Ectodermal cell (in vitro differentiated cells): Measurements from ENCODE around the gene PRKG1.

Source experiments
- H3K27ac ChIP-seq: 2 replicates; pipeline ENCODE4 v1.7.0; 2013; ENCODE audit warnings: mild to moderate bottlenecking, low read depth, low read length; ENCODE audit not compliant: insufficient read depth, poor library complexity, severe bottlenecking
- H3K27me3 ChIP-seq: 2 replicates; pipeline ENCODE4 v1.7.0; 2013; ENCODE audit warnings: mild to moderate bottlenecking, low read length; ENCODE audit not compliant: insufficient read depth, control insufficient read depth, poor library complexity, severe bottlenecking
- H3K36me3 ChIP-seq: one replicate; pipeline ENCODE4 v1.7.0; 2013; ENCODE audit warnings: low read length; ENCODE audit not compliant: control insufficient read depth, insufficient read depth
- H3K4me1 ChIP-seq: one replicate; pipeline ENCODE4 v1.7.0; 2013; ENCODE audit warnings: low read length; ENCODE audit not compliant: control insufficient read depth, insufficient read depth
- H3K4me3 ChIP-seq: 2 replicates; pipeline ENCODE4 v1.7.0; 2013; ENCODE audit warnings: low read depth, low read length, control low read depth; ENCODE audit not compliant: insufficient read depth
- H3K9me3 ChIP-seq: 2 replicates; pipeline ENCODE4 v1.7.0; 2013; ENCODE audit warnings: mild to moderate bottlenecking, low read length, moderate library complexity; ENCODE audit not compliant: control insufficient read depth
- WGBS, 2 experiments: methylation state at CpG; one replicate each; pipeline ENCODE4 v1.1.7; 2013; ENCODE audit warnings: missing lambda C conversion rate in 2 of 2; 5-methylcytosine and 5-hydroxymethylcytosine counted together

The PRKG1 gene

DNA sequence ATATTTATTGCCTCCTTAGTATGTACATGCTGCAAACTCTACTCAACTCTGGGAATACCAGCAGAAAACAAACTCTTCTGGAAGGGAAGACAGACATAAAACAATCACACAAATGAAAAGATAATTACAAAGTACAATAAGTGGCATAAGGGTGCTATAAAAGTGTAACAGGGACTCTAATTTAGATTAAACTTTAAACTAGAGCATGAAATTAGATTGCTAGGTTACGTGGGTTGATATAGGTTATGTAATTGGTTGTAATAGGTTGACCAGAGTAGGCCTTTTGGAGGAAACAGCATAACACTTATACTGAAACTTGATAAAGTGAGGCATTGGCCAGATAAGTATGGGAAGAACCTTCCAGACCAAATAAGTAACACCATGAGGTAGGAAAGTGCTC is 1213.6 kb downstream of the PRKG1 start:
- Histone ChIP-seq H3K36me3 (no peaks in the 10 kb centered on the region), H3K4me3 (no peak overlapping the region), H3K9me3 (no peaks in the 10 kb centered on the region), H3K27ac (no peak overlapping the region), H3K27me3 (no peaks in the 10 kb centered on the region), H3K4me1 (no peaks in the 10 kb centered on the region)
- WGBS, 2 experiments, result 82 to 85% methylated on average over 1 of the region's 1 CpG

DNA sequence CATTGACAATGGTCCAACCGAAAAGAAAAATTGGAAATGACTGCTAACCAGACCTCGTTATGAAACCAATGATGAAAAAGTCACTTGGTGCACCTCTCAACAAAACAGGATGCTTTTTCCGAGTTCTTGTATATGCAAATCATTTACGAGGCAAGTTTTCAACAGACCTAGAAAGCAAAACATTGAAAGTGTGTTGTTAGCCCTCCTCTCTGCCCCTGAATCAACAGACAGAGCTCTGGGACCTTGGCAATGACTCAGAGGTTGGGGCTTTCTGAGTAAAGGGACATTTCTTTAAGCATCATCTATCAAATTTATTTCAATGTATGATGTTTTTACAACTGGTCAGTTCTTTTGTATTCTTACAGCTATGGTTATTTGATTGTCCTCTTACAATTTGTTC is 1223.5 kb downstream of the PRKG1 start:
- no peak overlapping the region for H3K4me3 ChIP-seq
- 83 to 85% methylated on average over 4 of the region's 4 CpGs for WGBS, 2 experiments
- H3K4me1 ChIP-seq, result no peaks in the 10 kb centered on the region
- H3K27ac ChIP-seq, result no peak overlapping the region
- no peaks in the 10 kb centered on the region for H3K36me3 ChIP-seq
- no peaks in the 10 kb centered on the region for H3K9me3 ChIP-seq
- no peaks in the 10 kb centered on the region for H3K27me3 ChIP-seq

DNA sequence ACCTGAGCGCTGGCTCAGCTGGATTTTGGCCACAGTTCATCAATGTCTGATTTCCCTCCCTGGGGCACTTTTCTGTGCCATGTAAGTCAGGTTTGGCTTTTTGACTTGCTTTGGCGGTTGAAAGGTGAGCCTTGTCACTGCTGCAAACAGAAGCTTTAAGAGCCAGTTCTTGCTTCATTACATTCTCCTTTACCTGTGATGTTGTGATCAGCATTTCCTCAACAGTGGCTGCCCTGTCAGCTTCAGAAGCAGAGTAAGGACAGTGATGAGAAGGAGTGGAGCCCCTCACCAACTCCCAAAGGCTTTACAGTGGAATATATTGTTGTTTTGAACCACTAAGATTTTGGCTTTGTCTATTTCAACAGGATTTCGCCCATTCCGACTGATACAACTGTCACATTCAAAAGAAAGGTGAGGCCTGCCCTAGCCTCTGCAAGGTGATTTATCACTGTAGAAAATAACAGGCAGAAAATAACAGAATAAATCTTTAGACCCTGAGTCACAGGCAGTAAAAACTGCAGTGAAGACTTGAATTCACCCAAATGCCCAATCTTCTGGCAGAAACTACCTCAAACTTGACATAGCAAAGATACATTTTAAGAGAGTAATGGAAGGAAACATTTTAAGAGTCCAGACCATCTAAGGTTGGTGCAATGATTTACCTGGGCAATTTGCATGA is 1226.5 kb downstream of the PRKG1 start:
- no peaks in the 10 kb centered on the region for H3K4me1 ChIP-seq
- H3K27me3 ChIP-seq, result no peaks in the 10 kb centered on the region
- 96 to 98% methylated on average over 4 of the region's 4 CpGs for WGBS, 2 experiments
- no peak overlapping the region for H3K27ac ChIP-seq
- H3K9me3 ChIP-seq, result no peaks in the 10 kb centered on the region
- H3K4me3 ChIP-seq, result no peak overlapping the region
- H3K36me3 ChIP-seq, result no peaks in the 10 kb centered on the region

DNA sequence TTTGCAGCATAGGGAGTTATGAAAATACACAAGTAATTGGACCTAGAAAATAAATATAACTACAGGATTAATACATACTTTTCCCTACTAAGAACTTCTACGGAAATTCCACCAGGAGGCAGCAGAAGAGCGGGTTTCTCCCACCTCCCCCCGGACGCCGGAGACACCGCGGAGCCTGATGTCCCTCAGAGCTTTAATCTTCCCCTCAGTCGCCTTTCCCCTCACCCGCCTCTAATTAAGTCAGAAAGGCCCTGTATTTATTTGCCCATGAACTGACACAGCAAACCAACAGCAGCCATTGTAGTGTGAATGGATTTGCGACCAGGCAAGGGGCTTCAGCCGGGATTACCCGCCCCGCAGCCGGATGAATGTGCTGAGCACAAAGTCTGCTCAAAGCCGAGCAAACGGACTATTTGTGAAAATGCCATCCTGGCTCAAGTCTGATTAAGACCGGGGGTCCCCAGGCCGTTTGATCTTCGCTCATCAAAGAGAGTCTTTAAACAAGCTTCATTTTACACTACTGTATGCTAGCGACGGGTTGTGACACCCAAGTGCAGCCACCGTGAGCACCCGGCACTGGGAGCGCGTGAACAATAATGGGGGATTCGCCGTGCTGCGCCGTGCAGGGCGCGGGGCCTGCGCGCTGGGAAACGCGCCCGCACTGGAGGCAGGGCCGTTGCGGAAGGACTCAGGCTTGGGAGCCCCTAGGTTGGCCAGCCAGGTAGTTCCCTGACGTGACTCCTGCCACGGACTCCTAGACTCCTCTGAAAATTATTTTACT is 1234.2 kb downstream of the PRKG1 start:
- no peaks in the 10 kb centered on the region for H3K9me3 ChIP-seq
- 2 to 3% methylated on average over 38 to 40 of the region's 40 CpGs for WGBS, 2 experiments
- peaks cover 46% of the 10 kb centered on the region for H3K27me3 ChIP-seq
- H3K27ac ChIP-seq, result no peak overlapping the region
- H3K36me3 ChIP-seq, result no peaks in the 10 kb centered on the region
- H3K4me3 ChIP-seq, result peak overlapping the region; percentile 42
- no peaks in the 10 kb centered on the region for H3K4me1 ChIP-seq

DNA sequence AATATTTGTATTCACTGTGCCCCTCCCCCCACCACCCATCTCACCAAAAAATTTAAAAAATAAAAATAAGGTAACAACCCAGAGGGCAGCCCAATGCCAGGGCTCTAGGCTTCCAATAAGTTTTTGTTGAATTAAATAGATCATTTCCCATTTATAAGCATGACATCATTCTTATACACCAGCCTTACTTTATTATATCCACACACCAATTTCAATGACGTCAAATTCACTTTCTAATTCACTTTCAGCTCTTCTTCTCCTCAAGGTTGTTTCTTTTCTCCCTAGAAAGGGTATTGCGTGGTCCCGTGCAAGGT is 1238.6 kb downstream of the PRKG1 start:
- 0 to 5% methylated on average over 3 of the region's 3 CpGs for WGBS, 2 experiments
- Histone ChIP-seq H3K27ac (no peak overlapping the region), H3K9me3 (no peaks in the 10 kb centered on the region), H3K4me3 (no peak overlapping the region), H3K36me3 (no peaks in the 10 kb centered on the region), H3K27me3 (peaks cover 80% of the 10 kb centered on the region), H3K4me1 (peaks cover 3% of the 10 kb centered on the region)

DNA sequence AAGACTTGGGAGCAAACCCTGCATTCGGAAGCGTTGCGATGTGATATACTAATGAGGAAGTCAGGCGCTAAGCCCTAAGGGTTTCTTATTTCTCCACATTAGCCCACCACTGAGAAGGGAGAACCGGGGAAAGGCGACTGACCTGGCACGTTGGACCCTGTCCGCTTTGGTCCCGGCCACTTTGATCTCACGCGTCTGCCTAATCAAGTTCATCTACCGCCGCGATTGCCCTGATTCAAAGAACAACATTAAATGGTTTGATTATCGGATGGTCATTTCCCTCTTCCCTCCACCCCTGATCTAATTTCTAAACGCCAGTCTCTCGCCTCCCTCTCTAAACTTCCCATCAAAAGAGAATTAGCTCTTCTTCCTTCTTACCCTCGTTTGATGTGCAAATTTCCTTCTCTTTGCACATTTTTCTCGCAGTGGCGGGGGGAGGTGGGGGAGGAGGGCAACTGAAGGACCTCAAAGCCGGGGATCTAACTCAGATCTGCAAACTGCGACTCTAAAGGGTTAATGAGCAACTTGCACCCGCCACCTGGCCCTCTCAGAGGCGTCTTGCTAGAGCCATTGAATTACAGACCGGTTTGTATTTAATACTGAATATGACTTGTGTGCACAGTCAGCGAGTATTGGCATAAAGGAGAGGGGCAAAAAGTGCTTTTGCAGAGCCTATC is 1239.1 kb downstream of the PRKG1 start:
- Histone ChIP-seq H3K4me3 (peak overlapping the region; percentile 64), H3K27me3 (peaks cover 84% of the 10 kb centered on the region), H3K27ac (no peak overlapping the region), H3K9me3 (no peaks in the 10 kb centered on the region), H3K4me1 (peaks cover 3% of the 10 kb centered on the region), H3K36me3 (no peaks in the 10 kb centered on the region)
- 1% methylated on average over 25 to 26 of the region's 26 CpGs for WGBS, 2 experiments

DNA sequence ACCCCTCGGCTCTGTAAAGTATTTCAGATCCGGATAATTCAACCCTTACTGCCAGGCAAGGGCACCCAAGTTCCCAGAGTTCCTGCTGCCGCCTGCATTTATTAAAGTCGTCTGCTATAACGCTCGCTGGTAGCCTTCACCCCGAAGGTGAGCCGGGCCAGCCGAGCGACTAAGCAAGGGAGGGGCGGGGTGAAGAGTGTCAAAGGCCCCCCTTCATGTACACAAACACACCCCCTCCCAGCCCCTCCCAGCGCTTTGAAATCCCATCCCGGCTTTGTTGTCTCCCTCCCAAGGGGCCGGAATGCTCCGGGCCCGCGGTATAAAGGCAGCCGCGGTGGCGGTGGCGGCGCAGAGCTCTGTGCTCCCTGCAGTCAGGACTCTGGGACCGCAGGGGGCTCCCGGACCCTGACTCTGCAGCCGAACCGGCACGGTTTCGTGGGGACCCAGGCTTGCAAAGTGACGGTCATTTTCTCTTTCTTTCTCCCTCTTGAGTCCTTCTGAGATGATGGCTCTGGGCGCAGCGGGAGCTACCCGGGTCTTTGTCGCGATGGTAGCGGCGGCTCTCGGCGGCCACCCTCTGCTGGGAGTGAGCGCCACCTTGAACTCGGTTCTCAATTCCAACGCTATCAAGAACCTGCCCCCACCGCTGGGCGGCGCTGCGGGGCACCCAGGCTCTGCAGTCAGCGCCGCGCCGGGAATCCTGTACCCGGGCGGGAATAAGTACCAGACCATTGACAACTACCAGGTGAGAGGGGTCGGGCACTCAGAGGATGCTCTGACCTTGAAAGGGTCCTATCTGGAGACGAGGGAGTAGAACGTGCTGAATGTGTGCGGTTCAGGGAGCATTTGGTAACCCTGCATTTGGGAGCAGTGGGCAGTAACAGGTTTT is 1239.9 kb downstream of the PRKG1 start, which contains the start of gene DKK1:
DKK1 (plus strand) TSS at position 349 of the 889 bp plus-strand sequence; CDS start at position 503, 154 bp downstream.
- Histone ChIP-seq H3K4me1 (peaks cover 3% of the 10 kb centered on the region), H3K36me3 (no peaks in the 10 kb centered on the region), H3K27ac (no peak within 1 kb of the TSS), H3K27me3 (peaks cover 79% of the 10 kb centered on the region), H3K9me3 (no peaks in the 10 kb centered on the region), H3K4me3 (peak within 1 kb of the TSS; percentile 64)
- 1% methylated on average over 55 of the region's 55 CpGs for whole genome bisulfite sequencing, 2 experiments

DNA sequence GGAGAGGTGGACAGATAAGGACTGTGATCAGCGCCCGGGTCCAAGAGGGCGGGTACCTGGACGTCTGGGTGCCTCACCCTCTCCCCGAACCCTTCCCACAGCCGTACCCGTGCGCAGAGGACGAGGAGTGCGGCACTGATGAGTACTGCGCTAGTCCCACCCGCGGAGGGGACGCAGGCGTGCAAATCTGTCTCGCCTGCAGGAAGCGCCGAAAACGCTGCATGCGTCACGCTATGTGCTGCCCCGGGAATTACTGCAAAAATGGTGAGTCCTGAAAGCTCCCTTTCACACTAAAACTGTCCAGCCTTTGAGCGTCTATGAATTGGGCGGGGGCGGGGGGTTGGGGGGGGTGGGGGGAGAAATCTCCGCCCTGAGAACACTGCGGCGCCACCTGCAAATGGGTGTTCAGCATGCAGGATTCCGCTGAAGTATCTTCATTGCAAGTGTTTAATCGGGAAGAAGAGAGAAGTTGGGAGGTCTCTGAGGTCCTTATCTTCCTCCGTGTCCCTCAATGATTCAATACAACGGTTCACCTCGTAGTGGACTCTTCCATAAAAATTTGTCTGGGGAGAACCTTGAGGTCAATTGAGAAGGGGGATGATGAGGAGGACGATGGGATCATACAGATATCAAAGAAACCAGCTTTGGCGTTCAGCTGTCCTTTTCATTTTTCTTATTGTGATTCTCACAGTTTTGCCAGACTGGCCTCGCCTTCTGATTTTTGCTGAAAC is 1240.7 kb downstream of the PRKG1 start:
- peaks cover 3% of the 10 kb centered on the region for H3K4me1 ChIP-seq
- H3K27ac ChIP-seq, result no peak overlapping the region
- 19% methylated on average over 33 of the region's 36 CpGs for WGBS, 2 experiments
- H3K36me3 ChIP-seq, result no peaks in the 10 kb centered on the region
- no peaks in the 10 kb centered on the region for H3K9me3 ChIP-seq
- H3K27me3 ChIP-seq, result peaks cover 71% of the 10 kb centered on the region
- peak overlapping the region; percentile 64 for H3K4me3 ChIP-seq

DNA sequence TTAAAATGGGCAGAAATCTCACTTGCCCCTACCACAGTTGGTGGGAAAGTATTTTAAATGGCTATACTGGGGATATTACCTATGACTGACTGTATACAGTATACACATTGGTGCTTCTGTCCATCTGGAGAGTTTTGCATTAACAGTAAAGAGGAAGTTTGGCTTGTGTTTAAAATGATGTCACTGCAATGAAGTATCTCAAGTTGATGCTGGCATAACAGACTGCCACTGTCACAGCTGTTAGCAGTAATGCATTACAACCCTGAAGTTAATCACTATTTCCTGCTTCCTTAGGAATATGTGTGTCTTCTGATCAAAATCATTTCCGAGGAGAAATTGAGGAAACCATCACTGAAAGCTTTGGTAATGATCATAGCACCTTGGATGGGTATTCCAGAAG is 1241.7 kb downstream of the PRKG1 start:
- WGBS, 2 experiments, result 87 to 94% methylated on average over 1 of the region's 1 CpG
- H3K27ac ChIP-seq, result no peak overlapping the region
- H3K4me1 ChIP-seq, result peaks cover 3% of the 10 kb centered on the region
- H3K36me3 ChIP-seq, result no peaks in the 10 kb centered on the region
- H3K9me3 ChIP-seq, result no peaks in the 10 kb centered on the region
- H3K27me3 ChIP-seq, result peaks cover 64% of the 10 kb centered on the region
- H3K4me3 ChIP-seq, result peak overlapping the region; percentile 64
